COLO668 (cell line): ENCODE measurements around the gene PIGQ.

Experiments
- DNase-seq: peaks from one replicate; lab custom pipeline; 2025; ENCODE audit not compliant: unreplicated experiment; lab: John Stamatoyannopoulos, UW

The PIGQ gene

GRCh38 chr16:533391-534123 lies 36.2 kb upstream of the PIGQ start:
- peak; percentile 43 for DNase-seq

GRCh38 chr16:534135-534534 lies 35.6 kb upstream of the PIGQ start:
- DNase-seq = peak; percentile 31

GRCh38 chr16:534856-535445 lies 34.8 kb upstream of the PIGQ start:
- DNase-seq = no peak

GRCh38 chr16:535446-536405 lies 34.0 kb upstream of the PIGQ start:
- peak; percentile 69 for DNase-seq

- DNase-seq = no peak
Measured at GRCh38 chr16:536746-537145, 33.0 kb upstream of the PIGQ start.

- DNase-seq = no peak
Measured at GRCh38 chr16:537415-538335, 32.1 kb upstream of the PIGQ start.

- no peak for DNase-seq
Measured at GRCh38 chr16:539901-540530, 29.8 kb upstream of the PIGQ start.

- DNase-seq = no peak
Measured at GRCh38 chr16:540645-541340, 29.0 kb upstream of the PIGQ start.

- DNase-seq = no peak
Measured at GRCh38 chr16:543301-544164, 26.2 kb upstream of the PIGQ start.

GRCh38 chr16:544517-544916 lies 25.3 kb upstream of the PIGQ start:
- DNase-seq = no peak

- DNase-seq = peak; percentile 68
Measured at GRCh38 chr16:546909-547770, 22.6 kb upstream of the PIGQ start.

- no peak for DNase-seq
Measured at GRCh38 chr16:548586-548985, 21.2 kb upstream of the PIGQ start.

GRCh38 chr16:549544-550263 lies 20.1 kb upstream of the PIGQ start:
- no peak for DNase-seq

GRCh38 chr16:551210-551609 lies 18.6 kb upstream of the PIGQ start:
- no peak for DNase-seq

GRCh38 chr16:552171-552570 lies 17.6 kb upstream of the PIGQ start:
- DNase-seq = no peak

GRCh38 chr16:553601-554296 lies 16.0 kb upstream of the PIGQ start:
- no peak for DNase-seq

GRCh38 chr16:554297-554621 lies 15.5 kb upstream of the PIGQ start:
- no peak for DNase-seq
